Parathyroid adenoma (tissue), 2 donors: ENCODE measurements around the gene OSBPL2.

ENCODE experiments used
- H2AFZ ChIP-seq: fragments of 300-600 bp; sonication (generic); one replicate; pipeline ENCODE4 v1.7.0; 2017; ENCODE audit warnings: antibody characterized with exemption, mild to moderate bottlenecking
- H3K27ac ChIP-seq: fragments of 300-600 bp; sonication (generic); one replicate; pipeline ENCODE4 v1.7.0; 2017
- H3K27me3 ChIP-seq: fragments of 300-600 bp; sonication (generic); one replicate; pipeline ENCODE4 v1.7.0; 2017; ENCODE audit warnings: low read length; ENCODE audit not compliant: control insufficient read depth, insufficient read depth
- H3K36me3 ChIP-seq: fragments of 300-600 bp; sonication (generic); one replicate; pipeline ENCODE4 v1.7.0; 2017; ENCODE audit warnings: low read length; ENCODE audit not compliant: control insufficient read depth, insufficient read depth
- H3K4me1 ChIP-seq: fragments of 300-600 bp; sonication (generic); one replicate; pipeline ENCODE4 v1.7.0; 2017; ENCODE audit warnings: control low read depth
- H3K4me2 ChIP-seq: fragments of 300-600 bp; sonication (generic); one replicate; pipeline ENCODE4 v1.7.0; 2017; ENCODE audit warnings: low read length
- H3K4me3 ChIP-seq: fragments of 300-600 bp; sonication (generic); one replicate; pipeline ENCODE4 v1.7.0; 2017; ENCODE audit warnings: low read depth, low read length
- H3K79me2 ChIP-seq: fragments of 300-600 bp; sonication (generic); one replicate; pipeline ENCODE4 v1.7.0; 2017; ENCODE audit warnings: control low read depth
- H3K9ac ChIP-seq: fragments of 300-600 bp; sonication (generic); one replicate; pipeline ENCODE4 v1.7.0; 2017; ENCODE audit warnings: mild to moderate bottlenecking
- H3K9me3 ChIP-seq: fragments of 300-600 bp; sonication (generic); one replicate; pipeline ENCODE4 v1.7.0; 2017; ENCODE audit warnings: low read length; ENCODE audit not compliant: control insufficient read depth
- TF ChIP-seq, protein P1 (sequence below): fragments of 300-600 bp; sonication (generic); IDR thresholded peaks from one replicate; pipeline ENCODE4 v1.7.0; 2017; ENCODE audit warnings: antibody characterized with exemption, mild to moderate bottlenecking
- donor health status: primary hyperparathyroidism.

Gene OSBPL2

DNA sequence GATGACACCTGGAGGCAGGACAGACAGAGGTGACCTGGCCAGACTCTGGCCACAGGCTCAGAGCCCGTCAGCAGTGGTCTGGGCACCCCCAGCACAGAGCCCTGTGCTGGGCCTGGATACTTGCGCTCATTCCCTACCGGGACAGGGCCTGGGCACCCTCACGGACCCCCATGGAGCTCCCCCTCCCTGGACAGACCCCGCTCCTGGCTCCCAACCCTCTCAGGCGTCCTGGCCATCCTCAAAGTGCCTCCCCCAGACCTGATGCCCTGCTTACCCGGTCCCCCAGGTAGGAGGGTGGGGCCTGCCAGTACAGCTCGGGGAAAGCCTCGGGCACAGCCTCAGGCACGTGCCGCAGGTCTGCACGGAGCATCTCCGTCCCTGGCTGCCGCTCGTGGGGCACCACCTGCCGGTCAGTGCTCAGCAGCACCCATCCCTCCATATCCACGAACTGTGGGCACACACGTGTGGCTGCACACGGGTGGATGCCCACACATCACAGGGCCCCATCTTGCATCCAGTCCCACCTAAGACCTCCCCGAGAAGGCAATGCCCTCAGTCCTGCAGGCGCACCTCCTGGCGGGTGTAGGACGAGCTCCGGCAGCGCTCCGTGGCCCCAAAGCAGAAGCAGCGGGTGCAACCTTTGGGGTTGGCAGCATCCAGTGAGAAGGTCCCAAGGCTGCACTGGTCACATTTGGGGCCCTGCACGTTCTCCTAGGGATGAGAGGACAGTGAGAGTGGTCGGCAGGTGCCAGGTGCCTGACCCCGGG lies 88.8 kb downstream of the OSBPL2 start:
- Histone ChIP-seq H2AFZ (no peak overlapping the region), H3K4me2 (no peak overlapping the region), H3K27me3 (no peaks in the 10 kb centered on the region), H3K36me3 (no peaks in the 10 kb centered on the region), H3K79me2 (no peaks in the 10 kb centered on the region), H3K4me1 (no peaks in the 10 kb centered on the region), H3K9me3 (no peaks in the 10 kb centered on the region), H3K27ac (no peak overlapping the region), H3K4me3 (no peak overlapping the region), H3K9ac (no peak overlapping the region)
- TF ChIP-seq, protein P1, sequence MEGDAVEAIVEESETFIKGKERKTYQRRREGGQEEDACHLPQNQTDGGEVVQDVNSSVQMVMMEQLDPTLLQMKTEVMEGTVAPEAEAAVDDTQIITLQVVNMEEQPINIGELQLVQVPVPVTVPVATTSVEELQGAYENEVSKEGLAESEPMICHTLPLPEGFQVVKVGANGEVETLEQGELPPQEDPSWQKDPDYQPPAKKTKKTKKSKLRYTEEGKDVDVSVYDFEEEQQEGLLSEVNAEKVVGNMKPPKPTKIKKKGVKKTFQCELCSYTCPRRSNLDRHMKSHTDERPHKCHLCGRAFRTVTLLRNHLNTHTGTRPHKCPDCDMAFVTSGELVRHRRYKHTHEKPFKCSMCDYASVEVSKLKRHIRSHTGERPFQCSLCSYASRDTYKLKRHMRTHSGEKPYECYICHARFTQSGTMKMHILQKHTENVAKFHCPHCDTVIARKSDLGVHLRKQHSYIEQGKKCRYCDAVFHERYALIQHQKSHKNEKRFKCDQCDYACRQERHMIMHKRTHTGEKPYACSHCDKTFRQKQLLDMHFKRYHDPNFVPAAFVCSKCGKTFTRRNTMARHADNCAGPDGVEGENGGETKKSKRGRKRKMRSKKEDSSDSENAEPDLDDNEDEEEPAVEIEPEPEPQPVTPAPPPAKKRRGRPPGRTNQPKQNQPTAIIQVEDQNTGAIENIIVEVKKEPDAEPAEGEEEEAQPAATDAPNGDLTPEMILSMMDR: no peak

DNA sequence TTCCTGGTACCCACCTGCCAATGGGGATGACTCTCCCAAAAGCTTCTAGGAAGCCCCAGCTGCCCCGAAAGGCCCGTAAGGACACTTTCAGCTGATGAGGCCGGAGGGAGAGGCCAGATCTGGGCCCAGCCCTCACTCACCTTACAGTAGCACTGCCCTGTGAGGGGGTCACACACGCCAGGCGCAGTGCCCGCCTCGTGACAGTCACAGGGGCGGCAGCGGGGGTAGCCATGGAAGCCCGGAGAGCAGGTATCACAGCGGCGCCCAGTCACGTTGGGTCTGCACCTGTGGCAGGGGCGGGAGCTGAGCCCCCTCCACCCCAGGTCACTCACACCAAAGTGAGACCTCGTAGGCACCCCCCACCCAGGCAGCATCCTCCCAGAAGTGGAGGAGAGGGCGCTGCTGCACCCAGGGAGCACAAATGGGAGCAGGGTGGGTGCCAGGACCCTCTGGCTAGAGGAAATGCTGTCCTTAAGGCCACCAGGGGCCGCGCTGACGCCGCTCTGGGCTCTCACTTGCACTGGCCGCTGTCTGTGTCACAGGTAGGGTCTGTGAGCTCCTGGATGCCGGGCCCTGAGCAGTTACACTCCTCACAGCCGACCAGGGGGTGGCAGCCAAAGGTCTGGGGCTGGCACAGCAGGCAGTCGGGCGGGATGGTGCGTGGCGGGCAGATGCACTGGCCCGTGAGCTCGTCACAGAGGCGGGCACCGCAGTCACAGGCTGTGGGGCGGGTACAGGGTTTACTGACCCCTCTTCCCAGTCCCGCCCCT lies 89.6 kb downstream of the OSBPL2 start:
- no peaks in the 10 kb centered on the region for H3K9me3 ChIP-seq
- H3K9ac ChIP-seq: no peak overlapping the region
- no peaks in the 10 kb centered on the region for H3K27me3 ChIP-seq
- no peak overlapping the region for H3K27ac ChIP-seq
- no peak overlapping the region for H3K4me2 ChIP-seq
- no peaks in the 10 kb centered on the region for H3K79me2 ChIP-seq
- H2AFZ ChIP-seq: no peak overlapping the region
- TF ChIP-seq, protein P1: no peak
- H3K36me3 ChIP-seq: no peaks in the 10 kb centered on the region
- H3K4me3 ChIP-seq: no peak overlapping the region
- H3K4me1 ChIP-seq: no peaks in the 10 kb centered on the region

DNA sequence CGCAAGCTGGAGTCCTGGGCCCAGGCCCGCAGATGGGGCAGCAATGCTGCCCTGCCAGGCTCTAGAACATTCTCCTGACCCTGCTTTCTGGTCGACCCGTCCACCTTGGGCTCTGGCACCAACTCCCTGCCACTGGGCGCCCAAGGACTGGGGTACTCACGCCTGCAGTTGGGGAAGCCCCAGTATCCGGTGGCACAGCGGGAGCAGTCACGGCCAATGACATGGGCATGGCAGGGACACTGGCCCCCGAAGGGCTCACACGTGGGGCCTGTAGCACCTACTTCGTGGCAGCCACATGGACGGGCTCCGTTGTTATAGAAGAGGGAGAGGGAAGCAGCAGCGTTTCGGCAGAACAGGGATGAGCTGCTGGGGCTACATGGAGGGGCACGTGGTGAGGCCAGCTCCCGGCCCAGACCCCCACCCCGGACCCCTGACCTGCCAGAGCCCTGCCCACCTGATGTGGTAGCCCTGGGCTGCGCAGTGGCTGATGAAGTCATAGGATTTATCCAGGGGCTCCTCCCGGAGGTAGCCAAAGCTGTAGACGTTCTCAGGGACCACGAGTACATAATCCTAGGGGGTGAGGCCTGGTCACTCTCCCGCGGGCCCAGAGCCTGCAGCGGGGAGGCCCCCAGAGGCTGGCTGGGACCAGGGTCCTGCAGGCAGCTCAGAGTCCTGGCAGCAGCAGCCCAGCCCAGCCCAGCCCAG lies 90.5 kb downstream of the OSBPL2 start:
- Histone ChIP-seq H3K4me2 (no peak overlapping the region), H3K9me3 (no peaks in the 10 kb centered on the region), H3K36me3 (no peaks in the 10 kb centered on the region), H2AFZ (no peak overlapping the region), H3K4me1 (no peaks in the 10 kb centered on the region), H3K27me3 (no peaks in the 10 kb centered on the region), H3K9ac (no peak overlapping the region), H3K27ac (no peak overlapping the region), H3K79me2 (no peaks in the 10 kb centered on the region), H3K4me3 (no peak overlapping the region)
- TF ChIP-seq, protein P1: no peak

DNA sequence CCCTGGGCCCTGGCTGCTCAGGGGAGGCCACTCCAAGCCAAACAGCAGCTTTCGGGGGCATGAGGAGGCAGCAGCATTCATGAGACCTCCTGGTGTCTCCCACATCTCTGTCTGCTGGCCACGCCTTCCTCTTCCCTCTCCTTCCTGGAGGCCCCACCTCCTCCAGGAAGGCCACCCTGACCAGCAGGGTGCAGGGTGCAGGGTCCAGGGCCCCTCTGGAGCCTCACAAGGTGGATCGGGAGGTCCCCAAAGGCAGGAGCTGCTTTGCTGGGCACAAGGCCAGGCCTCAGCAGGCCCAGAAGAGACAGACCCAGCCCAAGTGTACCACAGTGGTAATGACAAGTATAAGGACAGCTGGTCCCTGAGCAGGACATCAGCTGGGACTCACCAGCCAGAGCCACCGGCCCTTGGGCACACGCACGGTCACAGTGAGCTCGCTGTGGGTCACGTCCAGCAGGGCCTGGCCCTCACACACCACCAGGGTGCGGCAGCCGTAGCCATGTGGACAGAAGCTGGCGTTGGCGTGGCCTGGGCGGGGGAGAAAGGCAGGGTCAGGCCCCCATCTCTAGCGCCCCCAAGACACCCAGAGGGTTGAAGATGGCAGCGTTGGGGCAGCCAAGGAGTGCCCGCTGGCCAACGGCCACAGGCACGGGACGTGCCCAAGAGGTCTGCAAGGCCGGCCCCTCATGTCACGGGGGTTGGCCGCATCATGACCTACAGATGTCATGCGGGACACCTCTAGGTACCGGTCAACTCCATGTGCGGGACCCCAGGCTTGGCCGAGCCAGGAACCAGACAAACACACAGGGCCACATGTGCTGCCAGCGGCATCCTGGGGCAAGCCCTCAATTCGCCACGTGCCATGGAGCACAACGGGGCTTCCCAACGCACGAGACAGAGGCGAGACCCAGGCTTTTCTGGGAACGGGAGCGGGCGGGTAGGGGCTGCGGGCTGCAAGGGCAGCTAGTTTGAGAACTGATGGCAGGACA lies 91.4 kb downstream of the OSBPL2 start:
- H3K36me3 ChIP-seq: no peaks in the 10 kb centered on the region
- TF ChIP-seq, protein P1: no peak

More for the DNA sequence above, 91.4 kb downstream of the OSBPL2 start:
- Histone ChIP-seq H3K27ac (no peak overlapping the region), H3K9me3 (no peaks in the 10 kb centered on the region), H3K4me2 (no peak overlapping the region), H3K4me1 (no peaks in the 10 kb centered on the region), H3K27me3 (no peaks in the 10 kb centered on the region), H3K79me2 (no peaks in the 10 kb centered on the region), H3K4me3 (no peak overlapping the region), H2AFZ (no peak overlapping the region), H3K9ac (no peak overlapping the region)
